Transverse colon (tissue), 4 donors: Measurements from ENCODE around the gene ARL6IP6. TPM values are rescaled to one million over a fixed set of nuclear protein-coding genes. Genes with fewer than 3 reads are reported as not detected.

Experiments used
- DNase-seq: peaks from one replicate; pipeline ENCODE4 v3.0.0-alpha.2; 2019
- H3K27ac ChIP-seq, 4 donors: fragments of 200-600 bp; sonication (generic); 2 replicates each; pipeline ENCODE4 v1.5.1; 2016 to 2018; ENCODE audit warnings: inconsistent platforms in 4 of 4
- H3K27me3 ChIP-seq: fragments of 200-600 bp; sonication (generic); 2 replicates; pipeline ENCODE4 v1.5.1; 2017; ENCODE audit warnings: inconsistent platforms
- H3K36me3 ChIP-seq, 4 donors: fragments of 200-600 bp; sonication (generic); 2 replicates each; pipeline ENCODE4 v1.5.1; 2017 to 2019; ENCODE audit warnings: inconsistent platforms in 4 of 4
- H3K4me1 ChIP-seq, 4 donors: fragments of 200-600 bp; sonication (generic); 2 replicates each; pipeline ENCODE4 v1.5.1; 2017 to 2020; ENCODE audit warnings: inconsistent platforms in 4 of 4
- H3K4me3 ChIP-seq, 4 donors: fragments of 200-600 bp; sonication (generic); 1 replicate in 1 of 4; 2 replicates in 3 of 4; pipeline versions ENCODE4 v1.5.1 to v1.6.1; 2017 to 2019; ENCODE audit warnings: inconsistent platforms in 4 of 4
- H3K9me3 ChIP-seq, 2 donors: fragments of 200-600 bp; sonication (generic); 2 replicates each; pipeline ENCODE4 v1.5.1; 2017 to 2019; ENCODE audit warnings: inconsistent platforms in 2 of 2
- EP300 ChIP-seq: sonication (generic); formaldehyde crosslinking; IDR thresholded peaks from one replicate; pipeline ENCODE4 v1.6.1; 2017; ENCODE audit warnings: antibody characterized with exemption, low read depth
- POLR2A ChIP-seq: fragments of 450-650 bp; IDR thresholded peaks from one replicate; pipeline ENCODE4 v1.6.1; 2016; ENCODE audit warnings: antibody characterized with exemption, mild to moderate bottlenecking, moderate library complexity
- POLR2AphosphoS5 ChIP-seq, 3 donors: sonication (generic); formaldehyde crosslinking; IDR thresholded peaks; one replicate each; pipeline ENCODE4 v1.6.1; 2016; ENCODE audit warnings: antibody characterized with exemption in 3 of 3
- WGBS, 2 donors: methylation state at CpG; one replicate each; pipeline ENCODE4 v1.1.5; 2018; ENCODE audit warnings: low coverage in 1 of 2; 5-methylcytosine and 5-hydroxymethylcytosine counted together
- in situ Hi-C, 4 donors: fragments of 200-750 bp; cut with MboI; loops; one replicate each; pipeline versions ENCODE4 v1.15.0 to v1.15.1; 2017; ENCODE audit warnings: low sequenced_read_pairs in 3 of 4, low pct_ligation_motif_present in 1 of 4, low pct_unique_long_range_greater_than_20kb in 1 of 4
- intact Hi-C: fragments of 100-400 bp; cut with DNase I; formaldehyde crosslinking; loops from one replicate; pipeline ENCODE4 v1.15.1; 2023; ENCODE audit warnings: low total_unique reads
- total RNA-seq, 4 donors: library from RNA; depleted of rRNA; stranded (reverse); fragments of >200 nt; gene quantifications; one replicate each; pipeline ENCODE4 v1.1.0, GENCODE V29; 2016
- TF ChIP-seq, protein P1 (sequence below), 5 experiments: fragments of 200-600 bp in 3 of 5; fragments of 450-650 bp in 2 of 5; sonication (generic) in 3 of 5; IDR thresholded peaks; 1 replicate in 2 of 5; 2 replicates in 3 of 5; pipeline ENCODE4 v1.5.1; 2016 to 2017; ENCODE audit warnings: antibody characterized with exemption in 5 of 5, inconsistent platforms in 3 of 5, mild to moderate bottlenecking in 2 of 5, moderate library complexity in 1 of 5

Gene ARL6IP6
- total RNA-seq, 4 donors from 2014 or later = 11.2 to 28.3 (median 22.0) TPM

DNA sequence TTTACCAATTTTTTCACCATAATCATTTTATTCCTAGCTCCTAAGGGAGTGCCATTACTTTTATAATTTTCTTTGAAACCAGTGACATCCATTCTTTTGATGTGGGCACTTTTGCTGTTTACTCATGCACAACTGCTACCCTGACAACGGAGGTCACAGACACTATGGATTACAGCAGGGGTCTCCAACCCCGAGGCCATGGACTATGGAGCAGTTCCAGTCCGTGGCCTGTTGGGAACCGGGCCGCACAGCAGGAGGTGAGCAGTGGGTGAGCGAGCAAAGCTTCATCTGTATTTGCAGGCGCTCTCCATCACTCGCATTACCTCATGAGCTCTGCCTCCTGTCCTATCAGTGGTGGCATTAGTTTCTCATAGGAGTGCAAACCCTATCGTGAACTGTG lies 35.8 kb upstream of the ARL6IP6 start:
- intact Hi-C loops = no loop called here
- TF ChIP-seq EP300 (no peak), POLR2A (no peak), POLR2AphosphoS5 (IDR thresholded peaks at IDR 0.05) (no peak)
- TF ChIP-seq, protein P1, sequence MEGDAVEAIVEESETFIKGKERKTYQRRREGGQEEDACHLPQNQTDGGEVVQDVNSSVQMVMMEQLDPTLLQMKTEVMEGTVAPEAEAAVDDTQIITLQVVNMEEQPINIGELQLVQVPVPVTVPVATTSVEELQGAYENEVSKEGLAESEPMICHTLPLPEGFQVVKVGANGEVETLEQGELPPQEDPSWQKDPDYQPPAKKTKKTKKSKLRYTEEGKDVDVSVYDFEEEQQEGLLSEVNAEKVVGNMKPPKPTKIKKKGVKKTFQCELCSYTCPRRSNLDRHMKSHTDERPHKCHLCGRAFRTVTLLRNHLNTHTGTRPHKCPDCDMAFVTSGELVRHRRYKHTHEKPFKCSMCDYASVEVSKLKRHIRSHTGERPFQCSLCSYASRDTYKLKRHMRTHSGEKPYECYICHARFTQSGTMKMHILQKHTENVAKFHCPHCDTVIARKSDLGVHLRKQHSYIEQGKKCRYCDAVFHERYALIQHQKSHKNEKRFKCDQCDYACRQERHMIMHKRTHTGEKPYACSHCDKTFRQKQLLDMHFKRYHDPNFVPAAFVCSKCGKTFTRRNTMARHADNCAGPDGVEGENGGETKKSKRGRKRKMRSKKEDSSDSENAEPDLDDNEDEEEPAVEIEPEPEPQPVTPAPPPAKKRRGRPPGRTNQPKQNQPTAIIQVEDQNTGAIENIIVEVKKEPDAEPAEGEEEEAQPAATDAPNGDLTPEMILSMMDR (IDR thresholded peaks at IDR 0.05) = no peak
- Histone ChIP-seq H3K36me3 (peaks cover 0 to 27% (median 9%) of the 10 kb centered on the region in 4 donors), H3K27ac (no peak overlapping the region), H3K27me3 (no peaks in the 10 kb centered on the region), H3K4me3 (no peak overlapping the region), H3K4me1 (no peaks in the 10 kb centered on the region), H3K9me3 (no peaks in the 10 kb centered on the region)
- no peak for DNase-seq
- in situ Hi-C loops = loop anchor here in 1 of 4 donors (25.0 kb wide), 1 partner anchor 1220 kb away; no protein-coding TSS in a partner anchor
- WGBS, 2 donors = 95 to 98% methylated on average over 4 to 9 of the region's 9 CpGs

DNA sequence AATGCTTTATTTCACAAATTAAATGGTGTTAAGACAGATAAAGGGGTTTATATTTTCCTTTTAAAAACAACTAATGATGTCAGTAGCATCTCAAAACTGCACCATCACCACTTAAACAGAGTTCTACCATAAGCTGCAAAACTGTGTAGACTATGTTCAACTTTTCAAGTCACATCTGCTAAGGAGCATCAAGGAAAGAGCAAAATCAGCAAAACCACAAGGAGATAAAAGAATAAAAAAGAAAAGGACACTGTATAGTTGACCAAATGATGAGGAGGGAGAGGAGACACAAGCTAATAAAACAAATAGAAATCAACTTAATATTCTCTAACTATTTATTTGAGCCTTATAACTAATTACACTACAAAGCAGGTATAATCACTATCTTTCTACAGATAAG lies 35.0 kb upstream of the ARL6IP6 start:
- Histone ChIP-seq H3K9me3 (no peaks in the 10 kb centered on the region), H3K4me3 (no peak overlapping the region), H3K27ac (no peak overlapping the region), H3K36me3 (peaks cover 0 to 24% (median 8%) of the 10 kb centered on the region in 4 donors), H3K27me3 (no peaks in the 10 kb centered on the region), H3K4me1 (no peaks in the 10 kb centered on the region)
- TF ChIP-seq, protein P1 (IDR thresholded peaks at IDR 0.05) = no peak
- TF ChIP-seq POLR2AphosphoS5 (IDR thresholded peaks at IDR 0.05) (no peak), POLR2A (no peak), EP300 (no peak)
- intact Hi-C loops (no loop called here), in situ Hi-C loops (loop anchor here in 1 of 4 donors (25.0 kb wide), 1 partner anchor 1221 kb away; no protein-coding TSS in a partner anchor)
- DNase-seq = no peak

DNA sequence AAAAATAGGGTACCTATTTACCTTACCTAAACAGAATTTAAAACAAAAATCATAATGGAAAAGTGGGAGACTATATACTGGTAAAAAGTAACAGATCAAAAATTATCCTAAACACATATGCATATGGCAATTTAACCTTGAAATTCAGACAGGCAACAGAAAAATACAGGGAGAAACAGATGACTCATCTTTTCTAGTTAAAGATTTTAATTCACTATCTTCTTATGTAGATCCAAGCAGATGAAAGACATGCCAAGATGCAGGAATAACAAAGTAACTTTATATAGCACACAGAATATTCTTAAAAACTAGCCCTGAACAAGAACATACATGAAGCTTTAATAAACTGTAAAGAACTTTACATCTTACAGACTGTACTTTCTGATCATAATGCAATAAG lies 32.1 kb upstream of the ARL6IP6 start:
- TF ChIP-seq POLR2AphosphoS5 (IDR thresholded peaks at IDR 0.05) = no peak
- no peak for TF ChIP-seq POLR2A
- TF ChIP-seq EP300 = no peak
- TF ChIP-seq, protein P1 (IDR thresholded peaks at IDR 0.05) = no peak
- Histone ChIP-seq H3K27ac (no peak overlapping the region), H3K4me1 (no peaks in the 10 kb centered on the region), H3K36me3 (peaks cover 0 to 5% (median 0%) of the 10 kb centered on the region in 4 donors), H3K4me3 (no peak overlapping the region), H3K9me3 (no peaks in the 10 kb centered on the region), H3K27me3 (no peaks in the 10 kb centered on the region)
- in situ Hi-C loops = loop anchor here in 1 of 4 donors (25.0 kb wide), 1 partner anchor 1224 kb away; no protein-coding TSS in a partner anchor
- no peak for DNase-seq
- intact Hi-C loops = no loop called here

- intact Hi-C loops = no loop called here
- Histone ChIP-seq H3K27ac (no peak overlapping the region), H3K4me3 (no peak overlapping the region), H3K27me3 (no peaks in the 10 kb centered on the region), H3K36me3 (peaks cover 0 to 10% (median 3%) of the 10 kb centered on the region in 4 donors), H3K4me1 (peaks cover 0 to 17% (median 10%) of the 10 kb centered on the region in 4 donors), H3K9me3 (no peaks in the 10 kb centered on the region)
- DNase-seq = no peak
- 72 to 83% methylated on average over 4 of the region's 4 CpGs for WGBS, 2 donors
- in situ Hi-C loops = loop anchor here in 1 of 4 donors (25.0 kb wide), 1 partner anchor 1231 kb away; no protein-coding TSS in a partner anchor
- TF ChIP-seq POLR2AphosphoS5 (IDR thresholded peaks at IDR 0.05) = no peak
- TF ChIP-seq, protein P1 (IDR thresholded peaks at IDR 0.05) = no peak
- TF ChIP-seq POLR2A = no peak
- TF ChIP-seq EP300 = no peak
Measured at GRCh38 chr2:152693033-152693432, 25.4 kb upstream of the ARL6IP6 start.
